HepG2 (cell line): Measurements from ENCODE around the gene DCDC1. TPM values are rescaled to one million over a fixed set of nuclear protein-coding genes. Genes with fewer than 3 reads are reported as not detected.

Source experiments
- ATAC-seq: fragments of 200-7000 bp; cut with Tn5 transposase; 3 replicates; pipeline ENCODE4 v1.9.1; 2020; ENCODE audit warnings: mild to moderate bottlenecking, moderate library complexity
- BruUV-seq: library from RNA; stranded (reverse); fragments of 400-500 nt; replicated peaks from 2 replicates; lab custom pipeline; 2021; lab: Mats Ljungman, UMichigan
- CTCF ChIA-PET: fragments of 300-600 bp; formaldehyde crosslinking; extraction: SDS; loops from one replicate; lab custom pipeline; 2021; ENCODE audit warnings: low total read pairs, inconsistent platforms, low intra/inter-chr PET ratio; lab: Yijun Ruan, JAX
- POLR2A ChIA-PET: fragments of 350-600 bp; sonication (Branson Sonifier 250); formaldehyde crosslinking; loops from one replicate; lab custom pipeline; 2020; ENCODE audit warnings: antibody characterized with exemption, inconsistent platforms; lab: Yijun Ruan, JAX
- DNase-seq: peaks from one replicate; pipeline ENCODE4 v3.0.0-alpha.2; 2015; ENCODE audit warnings: low spot score
- FAIRE-seq: peaks from 3 replicates; lab custom pipeline; 2011; peaks lifted over from hg19 to GRCh38; lab: Jason Lieb, UNC
- H2AFZ ChIP-seq: one replicate; pipeline ENCODE4 v1.6.1; 2011; ENCODE audit warnings: low read length, inconsistent platforms
- H3K27ac ChIP-seq: fragments of 300-600 bp; 3 replicates; pipeline ENCODE4 v1.8.0; 2011; ENCODE audit warnings: mixed run types, mild to moderate bottlenecking, mixed read lengths, low read length, inconsistent platforms; ENCODE audit not compliant: insufficient read depth; ENCODE audit errors: extremely low read length
- H3K27me3 ChIP-seq, 2 experiments: fragments of 200-600 bp in 1 of 2; 2 replicates in 1 of 2; 3 replicates in 1 of 2; pipeline versions ENCODE4 v1.6.0 to v1.8.0; 2011; ENCODE audit warnings: low read length in 2 of 2, mild to moderate bottlenecking in 2 of 2, moderate library complexity in 2 of 2, inconsistent platforms in 1 of 2; ENCODE audit not compliant: insufficient read depth in 2 of 2, control insufficient read depth in 1 of 2
- H3K36me3 ChIP-seq, 2 experiments: fragments of 200-600 bp in 1 of 2; replicated peaks in 1 of 2; 2 replicates in 1 of 2; 3 replicates in 1 of 2; pipeline versions ENCODE4 v1.5.1 to v1.8.0; 2011; ENCODE audit warnings: low read length in 2 of 2, inconsistent platforms in 1 of 2; ENCODE audit not compliant: insufficient read depth in 2 of 2, control insufficient read depth in 1 of 2
- H3K4me1 ChIP-seq: 2 replicates; pipeline ENCODE4 v1.5.1; 2012; ENCODE audit warnings: low read length, inconsistent platforms; ENCODE audit not compliant: insufficient read depth
- H3K4me2 ChIP-seq: 2 replicates; pipeline ENCODE4 v1.6.0; 2011; ENCODE audit warnings: low read depth, low read length, inconsistent platforms
- H3K4me3 ChIP-seq, 3 experiments: fragments of 200-600 bp in 1 of 3; sonication (generic), shearing (Covaris generic) in 1 of 3; replicated peaks in 1 of 3; 2 replicates each; pipeline ENCODE4 v1.5.1; 2011 to 2016; ENCODE audit warnings: low read length in 3 of 3, inconsistent platforms in 2 of 3, low read depth in 2 of 3, mild to moderate bottlenecking in 2 of 3, control low read depth in 1 of 3, mixed read lengths in 1 of 3; ENCODE audit not compliant: insufficient read depth in 1 of 3
- H3K79me2 ChIP-seq: one replicate; pipeline ENCODE4 v1.6.1; 2011; ENCODE audit warnings: low read length, inconsistent platforms; ENCODE audit not compliant: insufficient read depth
- H3K9ac ChIP-seq: 2 replicates; pipeline ENCODE4 v1.6.0; 2011; ENCODE audit warnings: mild to moderate bottlenecking, low read depth, low read length, inconsistent platforms; ENCODE audit not compliant: insufficient read depth
- H3K9me3 ChIP-seq: 2 replicates; pipeline ENCODE4 v1.5.1; 2012; ENCODE audit warnings: mild to moderate bottlenecking, low read length
- H4K20me1 ChIP-seq: 2 replicates; pipeline ENCODE4 v1.6.0; 2011; ENCODE audit warnings: inconsistent platforms, mild to moderate bottlenecking, low read length, moderate library complexity; ENCODE audit not compliant: insufficient read depth
- BCLAF1 ChIP-seq: fragments of 450-650 bp; IDR thresholded peaks from 2 replicates; pipeline ENCODE4 v1.6.1; 2017; ENCODE audit warnings: mild to moderate bottlenecking
- CCAR2 ChIP-seq: fragments of 200-400 bp; formaldehyde crosslinking; optimal IDR thresholded peaks from 2 replicates; pipeline ENCODE3; 2018; ENCODE audit warnings: low read depth, mild to moderate bottlenecking, low read length, moderate library complexity
- FOXO1 ChIP-seq: sonication (generic); formaldehyde crosslinking; IDR thresholded peaks from 2 replicates; pipeline ENCODE4 v1.4.0; 2020; ENCODE audit warnings: missing genetic modification reagents
- HNRNPK ChIP-seq: fragments of 200-400 bp; formaldehyde crosslinking; IDR thresholded peaks from 2 replicates; pipeline ENCODE4 v1.6.1; 2018; ENCODE audit warnings: low read length, low read depth, moderate library complexity, mild to moderate bottlenecking; ENCODE audit not compliant: poor library complexity, severe bottlenecking
- PRDM10 ChIP-seq: sonication (generic); formaldehyde crosslinking; IDR thresholded peaks from 2 replicates; pipeline ENCODE4 v1.4.0; 2020; ENCODE audit warnings: low read depth, missing genetic modification reagents
- SKIL ChIP-seq: sonication (generic); formaldehyde crosslinking; IDR thresholded peaks from 2 replicates; pipeline ENCODE4 v1.8.0; 2022; ENCODE audit warnings: missing genetic modification reagents, mild to moderate bottlenecking, moderate library complexity, borderline replicate concordance
- SP5 ChIP-seq: IDR thresholded peaks from 2 replicates; pipeline ENCODE4 v1.6.1; 2016; ENCODE audit warnings: low read depth, borderline replicate concordance
- ZHX2 ChIP-seq, 2 experiments: sonication (generic) in 1 of 2; formaldehyde crosslinking in 1 of 2; IDR thresholded peaks; 2 replicates each; pipeline versions ENCODE4 v1.6.1 to v1.9.0; 2014 to 2022; ENCODE audit warnings: antibody characterized with exemption in 1 of 2, borderline replicate concordance in 1 of 2, inconsistent platforms in 1 of 2, low read depth in 1 of 2, missing genetic modification reagents in 1 of 2
- WGBS: methylation state at CpG from one replicate; pipeline ENCODE4 v1.1.6; 2017; ENCODE audit warnings: low lambda C conversion rate; 5-methylcytosine and 5-hydroxymethylcytosine counted together
- in situ Hi-C: cut with HindIII; loops from 2 replicates; pipeline ENCODE4 v1.10.0; 2017; ENCODE audit warnings: low pct_unique_long_range_greater_than_20kb; ENCODE audit not compliant: extremely low pct_ligation_motif_present
- intact Hi-C: fragments of 100-400 bp; cut with micrococcal nuclease; formaldehyde crosslinking; loops from one replicate; pipeline ENCODE4 v1.10.0; 2022; ENCODE audit not compliant: unreplicated experiment
- polyA plus RNA-seq, 8 experiments: library from polyadenylated mRNA; depleted of rRNA in 3 of 8; stranded (reverse) in 7 of 8; unstranded in 1 of 8; fragments of >200 nt; fragmentation: Illumina TruSeq in 4 of 8; extraction: Trizol in 4 of 8; gene quantifications; 2 replicates each; pipeline versions ENCODE4 v1.2.1 to v1.2.3, GENCODE V29; 2011 to 2016; ENCODE audit warnings: low read depth in 4 of 8, missing spikeins in 1 of 8, mixed read lengths in 1 of 8; ENCODE audit not compliant: insufficient read depth in 1 of 8
- total RNA-seq, 5 experiments: library from RNA; depleted of rRNA; stranded (reverse); fragments of >200 nt; fragmentation: Illumina TruSeq; extraction: Trizol; gene quantifications; 2 replicates each; pipeline ENCODE4 v1.2.3, GENCODE V29; 2016; ENCODE audit warnings: low read depth in 1 of 5

Gene DCDC1
- total and polyA plus RNA-seq, 2 of the 13 experiments (the other 11 are each of a cell fraction or from before 2014, with no cell fraction given) = 0.12 to 0.27 TPM

- ATAC-seq = no peak
- Histone ChIP-seq H3K9ac (no peak overlapping the region), H2AFZ (no peak overlapping the region), H3K4me3 (no peak overlapping the region), H3K4me2 (no peak overlapping the region), H3K36me3 (no peaks in the 10 kb centered on the region), H3K79me2 (no peaks in the 10 kb centered on the region), H4K20me1 (no peaks in the 10 kb centered on the region), H3K9me3 (no peaks in the 10 kb centered on the region), H3K27me3 (no peaks in the 10 kb centered on the region), H3K27ac (no peak overlapping the region), H3K4me1 (no peaks in the 10 kb centered on the region)
- CTCF ChIA-PET = no interaction called here
- 50% methylated on average over 2 of the region's 2 CpGs for WGBS
- intact Hi-C loops (no loop called here), in situ Hi-C loops (no loop called here)
- POLR2A ChIA-PET = no interaction called here
- no TSS peak for BruUV-seq
- no peak for FAIRE-seq
- DNase-seq = no peak
- TF ChIP-seq SKIL (CRISPR knock-in tag) (no peak), SP5 (CRISPR knock-in tag) (no peak), ZHX2 (IDR thresholded peaks at IDR 0.05; ENCODE audit: low read depth) (no peak), ZHX2 (CRISPR knock-in tag; IDR thresholded peaks at IDR 0.05; ENCODE audit: borderline replicate concordance) (no peak), CCAR2 (no peak), PRDM10 (no peak), BCLAF1 (no peak), FOXO1 (CRISPR knock-in tag) (no peak), HNRNPK (no peak)
These were observed 493.7 kb downstream of the DCDC1 start for GRCh38 chr11:30875806-30876205.
